Stimulated activated CD4-positive, alpha-beta T cell treated with anti-CD3 and anti-CD28 coated beads, Interleukin-4, amount 100 ng/mL, for 24 hours (primary cell): Measurements from ENCODE around the gene MRPL11.

Source experiments
- DNase-seq: peaks from one replicate; pipeline ENCODE4 v3.0.0-alpha.2; 2020

The MRPL11 gene

GRCh38 chr11:66386171-66387069, 52.2 kb downstream of the MRPL11 start:
- DNase-seq, result peak; percentile 87
